Trophoblast cell (in vitro differentiated cells and primary cell): Measurements from ENCODE around the gene TSR2.
A peak's percentile ranks its signal among the peaks of the same experiment; 100 is the strongest.

Experiments used
- DNase-seq, 2 donors: peaks; one replicate each; pipeline ENCODE4 v3.0.0-alpha.2; 2016
- H2AFZ ChIP-seq: 2 replicates; pipeline ENCODE4 v1.6.1; 2013; ENCODE audit warnings: low read length, moderate library complexity, mild to moderate bottlenecking; ENCODE audit not compliant: insufficient read depth, poor library complexity
- H2AK5ac ChIP-seq: 2 replicates; pipeline ENCODE4 v1.6.1; 2013; ENCODE audit warnings: mild to moderate bottlenecking, low read length
- H2BK120ac ChIP-seq: 2 replicates; pipeline ENCODE4 v1.6.1; 2013; ENCODE audit warnings: low read length, mild to moderate bottlenecking, moderate library complexity; ENCODE audit not compliant: insufficient read depth, poor library complexity
- H2BK12ac ChIP-seq: 2 replicates; pipeline ENCODE4 v1.6.1; 2013; ENCODE audit warnings: mild to moderate bottlenecking, low read length, moderate library complexity
- H2BK5ac ChIP-seq: 2 replicates; pipeline ENCODE4 v1.6.1; 2013; ENCODE audit warnings: low read length, low read depth, moderate library complexity, mild to moderate bottlenecking; ENCODE audit not compliant: poor library complexity
- H3K14ac ChIP-seq: 2 replicates; pipeline ENCODE4 v1.6.1; 2013; ENCODE audit warnings: mild to moderate bottlenecking, low read length
- H3K18ac ChIP-seq: 2 replicates; pipeline ENCODE4 v1.6.1; 2013; ENCODE audit warnings: mild to moderate bottlenecking, low read length
- H3K23ac ChIP-seq: 2 replicates; pipeline ENCODE4 v1.6.1; 2013; ENCODE audit warnings: low read length
- H3K27ac ChIP-seq: 2 replicates; pipeline ENCODE4 v1.5.1; 2013; ENCODE audit warnings: low read depth, mild to moderate bottlenecking, inconsistent platforms, low read length, moderate library complexity
- H3K27me3 ChIP-seq: 2 replicates; pipeline ENCODE4 v1.6.1; 2013; ENCODE audit warnings: inconsistent platforms, mild to moderate bottlenecking, low read length, moderate library complexity; ENCODE audit not compliant: insufficient read depth
- H3K36me3 ChIP-seq, 2 experiments: 1 replicate in 1 of 2; 2 replicates in 1 of 2; pipeline ENCODE4 v1.6.1; 2013; ENCODE audit warnings: low read length in 2 of 2, mild to moderate bottlenecking in 2 of 2, moderate library complexity in 1 of 2; ENCODE audit not compliant: insufficient read depth in 2 of 2, control insufficient read depth in 1 of 2
- H3K4ac ChIP-seq: 2 replicates; pipeline ENCODE4 v1.6.1; 2013; ENCODE audit warnings: low read depth, mild to moderate bottlenecking, low read length, moderate library complexity
- H3K4me1 ChIP-seq, 2 experiments: 1 replicate in 1 of 2; 2 replicates in 1 of 2; pipeline ENCODE4 v1.6.1; 2013; ENCODE audit warnings: low read length in 2 of 2, mild to moderate bottlenecking in 2 of 2, moderate library complexity in 1 of 2; ENCODE audit not compliant: insufficient read depth in 2 of 2, control insufficient read depth in 1 of 2
- H3K4me2 ChIP-seq: 2 replicates; pipeline ENCODE4 v1.6.1; 2013; ENCODE audit warnings: inconsistent platforms, mild to moderate bottlenecking, low read length, moderate library complexity
- H3K4me3 ChIP-seq: 2 replicates; pipeline ENCODE4 v1.5.1; 2013; ENCODE audit warnings: mild to moderate bottlenecking, low read depth, low read length, inconsistent platforms
- H3K79me1 ChIP-seq: one replicate; pipeline ENCODE4 v1.6.1; 2013; ENCODE audit warnings: low read length
- H3K79me2 ChIP-seq: 2 replicates; pipeline ENCODE4 v1.6.1; 2013; ENCODE audit warnings: low read length, mild to moderate bottlenecking; ENCODE audit not compliant: control insufficient read depth, insufficient read depth, poor library complexity
- H3K9ac ChIP-seq: 2 replicates; pipeline ENCODE4 v1.6.1; 2013; ENCODE audit warnings: mild to moderate bottlenecking, low read length
- H3K9me3 ChIP-seq: 2 replicates; pipeline ENCODE4 v1.6.1; 2013; ENCODE audit warnings: low read depth, mild to moderate bottlenecking, control low read depth, inconsistent platforms, low read length; ENCODE audit not compliant: insufficient read depth
- H4K12ac ChIP-seq: 2 replicates; pipeline ENCODE4 v1.6.1; 2013; ENCODE audit warnings: low read depth, mild to moderate bottlenecking, low read length, moderate library complexity
- H4K8ac ChIP-seq: 2 replicates; pipeline ENCODE4 v1.6.1; 2013; ENCODE audit warnings: low read depth, mild to moderate bottlenecking, low read length, moderate library complexity
- H4K91ac ChIP-seq: one replicate; pipeline ENCODE4 v1.6.1; 2013; ENCODE audit warnings: low read depth, mild to moderate bottlenecking, low read length, moderate library complexity
- WGBS: extraction: QIAGEN DNeasy Blood & Tissue Kit; methylation state at CpG from one replicate; pipeline ENCODE4 v1.1.7; 2013; ENCODE audit warnings: missing lambda C conversion rate; ENCODE audit not compliant: insufficient read length, insufficient coverage; ENCODE audit errors: extremely low coverage; 5-methylcytosine and 5-hydroxymethylcytosine counted together

Gene TSR2

GRCh38 chrX:54435121-54435520, 5.1 kb upstream of the TSR2 start:
- H3K9ac ChIP-seq, result no peak overlapping the region
- H2AK5ac ChIP-seq, result no peak overlapping the region
- no peaks in the 10 kb centered on the region for H3K27me3 ChIP-seq
- H3K18ac ChIP-seq, result no peak overlapping the region
- H3K4ac ChIP-seq, result no peak overlapping the region
- no peaks in the 10 kb centered on the region for H3K36me3 ChIP-seq
- H2AFZ ChIP-seq, result no peak overlapping the region
- H4K8ac ChIP-seq, result no peak overlapping the region
- no peaks in the 10 kb centered on the region for H3K79me2 ChIP-seq
- DNase-seq, result no peak
- H2BK12ac ChIP-seq, result no peak overlapping the region
- no peaks in the 10 kb centered on the region for H3K4me1 ChIP-seq
- no peak overlapping the region for H3K23ac ChIP-seq
- H4K12ac ChIP-seq, result no peak overlapping the region
- H2BK5ac ChIP-seq, result no peak overlapping the region
- H4K91ac ChIP-seq, result no peak overlapping the region
- no CpG with 5 or more reads among the region's 2 CpGs for WGBS
- no peak overlapping the region for H2BK120ac ChIP-seq
- no peaks in the 10 kb centered on the region for H3K9me3 ChIP-seq
- no peak overlapping the region for H3K14ac ChIP-seq
- no peaks in the 10 kb centered on the region for H3K79me1 ChIP-seq
- H3K4me3 ChIP-seq, result no peak overlapping the region
- H3K4me2 ChIP-seq, result no peak overlapping the region
- no peak overlapping the region for H3K27ac ChIP-seq

DNA sequence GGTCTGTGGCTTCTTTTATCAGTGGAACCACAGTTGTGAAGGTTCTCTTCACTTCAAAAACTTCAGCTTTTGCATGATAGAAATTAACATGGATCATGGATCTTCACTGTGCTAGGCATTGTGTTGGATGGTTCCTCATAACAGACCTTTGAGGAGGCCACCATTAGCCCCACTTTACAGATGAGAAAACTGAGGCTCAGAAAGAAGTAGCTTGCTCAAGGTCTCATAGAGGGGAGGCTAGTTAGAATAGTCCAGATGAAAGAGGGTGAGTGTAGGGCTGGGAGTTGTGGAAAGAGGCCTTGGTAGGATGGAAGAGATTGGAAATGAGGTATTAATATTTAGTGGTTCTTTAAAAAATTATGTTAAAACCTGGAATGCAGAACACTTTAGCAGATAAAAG, 2.6 kb downstream of the TSR2 start:
- Histone ChIP-seq H2AK5ac (no peak overlapping the region), H3K9me3 (no peaks in the 10 kb centered on the region), H4K91ac (no peak overlapping the region), H3K4me1 (peaks cover 2 to 3% of the 10 kb centered on the region in 2 experiments), H3K27me3 (no peaks in the 10 kb centered on the region), H2BK12ac (no peak overlapping the region), H4K12ac (no peak overlapping the region), H4K8ac (no peak overlapping the region), H2AFZ (no peak overlapping the region), H3K79me1 (peaks cover 2% of the 10 kb centered on the region), H3K36me3 (peaks cover 20 to 34% of the 10 kb centered on the region in 2 experiments), H3K4me2 (no peak overlapping the region), H3K18ac (no peak overlapping the region), H3K79me2 (peaks cover 5% of the 10 kb centered on the region), H3K27ac (no peak overlapping the region), H3K4me3 (no peak overlapping the region), H3K4ac (no peak overlapping the region), H2BK5ac (no peak overlapping the region), H3K14ac (no peak overlapping the region), H3K23ac (no peak overlapping the region), H3K9ac (no peak overlapping the region), H2BK120ac (no peak overlapping the region)
- no peak for DNase-seq

GRCh38 chrX:54444752-54445151, 4.5 kb downstream of the TSR2 start:
- no peaks in the 10 kb centered on the region for H3K9me3 ChIP-seq
- H3K27ac ChIP-seq, result no peak overlapping the region
- H2BK12ac ChIP-seq, result no peak overlapping the region
- H2AK5ac ChIP-seq, result no peak overlapping the region
- no CpG with 5 or more reads among the region's 6 CpGs for WGBS
- H3K36me3 ChIP-seq, result peaks cover 30 to 42% of the 10 kb centered on the region in 2 experiments
- no peak overlapping the region for H2BK5ac ChIP-seq
- H3K79me2 ChIP-seq, result peaks cover 5% of the 10 kb centered on the region
- no peak overlapping the region for H3K4ac ChIP-seq
- H3K27me3 ChIP-seq, result no peaks in the 10 kb centered on the region
- no peak overlapping the region for H2BK120ac ChIP-seq
- no peak overlapping the region for H4K8ac ChIP-seq
- no peak overlapping the region for H3K4me3 ChIP-seq
- H3K14ac ChIP-seq, result no peak overlapping the region
- H3K4me2 ChIP-seq, result no peak overlapping the region
- peaks cover 2% of the 10 kb centered on the region for H3K79me1 ChIP-seq
- no peak for DNase-seq
- H3K23ac ChIP-seq, result no peak overlapping the region
- no peak overlapping the region for H3K18ac ChIP-seq
- no peak overlapping the region for H4K91ac ChIP-seq
- no peak overlapping the region for H3K9ac ChIP-seq
- peaks cover 2 to 3% of the 10 kb centered on the region in 2 experiments for H3K4me1 ChIP-seq
- no peak overlapping the region for H4K12ac ChIP-seq
- no peak overlapping the region for H2AFZ ChIP-seq

GRCh38 chrX:54446084-54446483, 5.9 kb downstream of the TSR2 start:
- DNase-seq, result peak; percentile 12 to 53
- Histone ChIP-seq H3K27ac (no peak overlapping the region), H2BK12ac (no peak overlapping the region), H3K4me1 (peaks cover 2 to 3% of the 10 kb centered on the region in 2 experiments), H3K79me1 (no peaks in the 10 kb centered on the region), H4K91ac (no peak overlapping the region), H2BK120ac (no peak overlapping the region), H3K18ac (no peak overlapping the region), H3K79me2 (no peaks in the 10 kb centered on the region), H2AFZ (no peak overlapping the region), H3K14ac (no peak overlapping the region), H3K4me3 (no peak overlapping the region), H3K27me3 (no peaks in the 10 kb centered on the region), H3K4me2 (no peak overlapping the region), H3K4ac (no peak overlapping the region), H2AK5ac (no peak overlapping the region), H3K9me3 (no peaks in the 10 kb centered on the region), H4K12ac (no peak overlapping the region), H3K9ac (no peak overlapping the region), H3K23ac (no peak overlapping the region), H3K36me3 (peaks cover 30 to 42% of the 10 kb centered on the region in 2 experiments), H4K8ac (no peak overlapping the region), H2BK5ac (no peak overlapping the region)
- no CpG with 5 or more reads among the region's 17 CpGs for WGBS
